Left renal pelvis (tissue), 4 donors: ENCODE measurements around the gene DCST1. TPM values are rescaled to one million over a fixed set of nuclear protein-coding genes. Genes with fewer than 3 reads are reported as not detected.

ENCODE experiments used
- DNase-seq, 4 donors: peaks; one replicate each; pipeline ENCODE4 v3.0.0-alpha.2; 2013; ENCODE audit warnings: low read depth in 4 of 4, low spot score in 3 of 4
- polyA plus RNA-seq, 4 donors: library from polyadenylated mRNA; unstranded; fragments of 120-200 nt; gene quantifications; one replicate each; pipeline ENCODE4 v1.2.1, GENCODE V29; 2013; ENCODE audit not compliant: insufficient read length in 4 of 4

DCST1 gene
- polyA plus RNA-seq, 4 donors: 0.21 to 0.41 (median 0.29) TPM

- DNase-seq: peak; percentile 88 to 94 (median 90)
Measured at GRCh38 chr1:155000726-155001424, 32.7 kb upstream of the DCST1 start.

GRCh38 chr1:155001425-155001674 lies 32.3 kb upstream of the DCST1 start:
- no peak for DNase-seq

- peak; percentile 94 to 98 (median 98) for DNase-seq
Measured at GRCh38 chr1:155001675-155002463, 31.8 kb upstream of the DCST1 start.

GRCh38 chr1:155002464-155003226 lies 31.0 kb upstream of the DCST1 start, which contains the start of gene ZBTB7B:
TSS of gene ZBTB7B (plus strand) at chr1:155002802. CDS start at chr1:155014661, 11,859 bp downstream.
- DNase-seq: no peak

- no peak for DNase-seq
Measured at GRCh38 chr1:155003227-155003765, 30.3 kb upstream of the DCST1 start.

- no peak for DNase-seq
Measured at GRCh38 chr1:155003766-155004351, 29.8 kb upstream of the DCST1 start.

- no peak for DNase-seq
Measured at GRCh38 chr1:155004352-155005075, 29.1 kb upstream of the DCST1 start.

GRCh38 chr1:155005076-155006011 lies 28.3 kb upstream of the DCST1 start:
- no peak for DNase-seq

- DNase-seq: no peak
Measured at GRCh38 chr1:155006601-155007101, 27.0 kb upstream of the DCST1 start.

- DNase-seq: no peak
Measured at GRCh38 chr1:155007251-155007828, 26.3 kb upstream of the DCST1 start.

- DNase-seq: no peak
Measured at GRCh38 chr1:155008015-155008941, 25.3 kb upstream of the DCST1 start.

- no peak for DNase-seq
Measured at GRCh38 chr1:155009221-155009711, 24.4 kb upstream of the DCST1 start.

GRCh38 chr1:155009742-155010141 lies 23.9 kb upstream of the DCST1 start:
- no peak for DNase-seq

GRCh38 chr1:155010211-155010918 lies 23.3 kb upstream of the DCST1 start:
- no peak for DNase-seq

GRCh38 chr1:155011004-155011416 lies 22.6 kb upstream of the DCST1 start:
- DNase-seq: no peak

- DNase-seq: no peak
Measured at GRCh38 chr1:155011437-155012025, 22.1 kb upstream of the DCST1 start.
